PC-9 (cell line): ENCODE results near the gene ITGB5.

ENCODE experiments used
- EZH2 ChIP-seq: fragments of 200-600 bp; sonication (generic); IDR thresholded peaks from 2 replicates; pipeline ENCODE4 v1.8.0; 2017; ENCODE audit warnings: antibody characterized with exemption, low read depth
- TF ChIP-seq, protein P1 (sequence below): fragments of 200-600 bp; sonication (generic); conservative IDR thresholded peaks from 2 replicates; pipeline ENCODE4 v1.6.1; 2017; ENCODE audit warnings: mixed run types, antibody characterized with exemption, mild to moderate bottlenecking, moderate library complexity

DNA sequence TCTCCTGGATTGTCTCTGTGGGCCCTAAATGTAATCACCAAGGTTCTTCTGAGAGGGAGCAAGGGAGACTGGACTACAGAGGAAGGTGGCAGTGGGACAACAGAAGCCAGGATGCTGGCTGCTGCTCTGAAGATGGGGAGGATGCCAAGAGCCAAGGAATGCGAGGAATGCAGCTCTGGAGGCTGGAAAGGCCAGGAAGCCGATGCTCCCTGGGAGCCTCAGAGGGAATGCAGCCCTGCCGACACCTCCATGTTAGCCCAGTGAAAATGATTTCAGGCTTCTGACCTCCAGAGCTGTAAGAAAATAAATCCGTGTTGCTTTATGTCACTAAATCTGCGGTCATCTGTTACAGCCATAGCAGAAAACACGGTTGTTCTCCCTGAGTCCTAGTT, 112.8 kb downstream of the ITGB5 start:
- TF ChIP-seq, protein P1, sequence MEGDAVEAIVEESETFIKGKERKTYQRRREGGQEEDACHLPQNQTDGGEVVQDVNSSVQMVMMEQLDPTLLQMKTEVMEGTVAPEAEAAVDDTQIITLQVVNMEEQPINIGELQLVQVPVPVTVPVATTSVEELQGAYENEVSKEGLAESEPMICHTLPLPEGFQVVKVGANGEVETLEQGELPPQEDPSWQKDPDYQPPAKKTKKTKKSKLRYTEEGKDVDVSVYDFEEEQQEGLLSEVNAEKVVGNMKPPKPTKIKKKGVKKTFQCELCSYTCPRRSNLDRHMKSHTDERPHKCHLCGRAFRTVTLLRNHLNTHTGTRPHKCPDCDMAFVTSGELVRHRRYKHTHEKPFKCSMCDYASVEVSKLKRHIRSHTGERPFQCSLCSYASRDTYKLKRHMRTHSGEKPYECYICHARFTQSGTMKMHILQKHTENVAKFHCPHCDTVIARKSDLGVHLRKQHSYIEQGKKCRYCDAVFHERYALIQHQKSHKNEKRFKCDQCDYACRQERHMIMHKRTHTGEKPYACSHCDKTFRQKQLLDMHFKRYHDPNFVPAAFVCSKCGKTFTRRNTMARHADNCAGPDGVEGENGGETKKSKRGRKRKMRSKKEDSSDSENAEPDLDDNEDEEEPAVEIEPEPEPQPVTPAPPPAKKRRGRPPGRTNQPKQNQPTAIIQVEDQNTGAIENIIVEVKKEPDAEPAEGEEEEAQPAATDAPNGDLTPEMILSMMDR, result no peak
- TF ChIP-seq EZH2, result no peak
